Kidney (tissue), 14 donors: Measurements from ENCODE around the gene WDR62. TPM values are rescaled to one million over a fixed set of nuclear protein-coding genes. Genes with fewer than 3 reads are reported as not detected.
A peak's percentile ranks its signal among the peaks of the same experiment; 100 is the strongest.

Experiments used
- DNase-seq, 5 donors: peaks; one replicate each; pipeline ENCODE4 v3.0.0-alpha.2; 2013 to 2020
- FAIRE-seq: peaks from 2 replicates; lab custom pipeline; 2012; peaks lifted over from hg19 to GRCh38; lab: Jason Lieb, UNC
- H3K27ac ChIP-seq, 2 donors: one replicate each; pipeline ENCODE4 v1.7.0; 2013; ENCODE audit warnings: low read depth in 2 of 2, low read length in 2 of 2, inconsistent platforms in 1 of 2
- H3K27me3 ChIP-seq: one replicate; pipeline ENCODE4 v1.7.1; 2013; ENCODE audit warnings: low read length, inconsistent platforms; ENCODE audit not compliant: control insufficient read depth, insufficient read depth
- H3K36me3 ChIP-seq, 3 donors: one replicate each; pipeline versions ENCODE4 v1.7.0 to v1.7.1; 2013; ENCODE audit warnings: low read length in 3 of 3, control low read depth in 1 of 3, inconsistent platforms in 1 of 3; ENCODE audit not compliant: insufficient read depth in 3 of 3, control insufficient read depth in 2 of 3
- H3K4me1 ChIP-seq, 3 donors: one replicate each; pipeline versions ENCODE4 v1.7.0 to v1.7.1; 2013; ENCODE audit warnings: low read length in 3 of 3, inconsistent platforms in 1 of 3, low read depth in 1 of 3; ENCODE audit not compliant: control insufficient read depth in 2 of 3, insufficient read depth in 2 of 3
- H3K4me3 ChIP-seq, 3 donors: one replicate each; pipeline versions ENCODE4 v1.7.0 to v1.8.1; 2013; ENCODE audit warnings: low read length in 3 of 3, control low read depth in 1 of 3, inconsistent platforms in 1 of 3
- H3K9ac ChIP-seq, 3 donors: one replicate each; pipeline versions ENCODE4 v1.7.0 to v1.7.1; 2013; ENCODE audit warnings: low read length in 3 of 3, control low read depth in 1 of 3, inconsistent platforms in 1 of 3
- H3K9me3 ChIP-seq, 3 donors: one replicate each; pipeline versions ENCODE4 v1.7.0 to v1.7.1; 2013; ENCODE audit warnings: low read length in 3 of 3, control low read depth in 1 of 3, inconsistent platforms in 1 of 3; ENCODE audit not compliant: control insufficient read depth in 2 of 3, insufficient read depth in 1 of 3
- CTCF ChIP-seq: IDR thresholded peaks from 3 replicates; pipeline ENCODE4 v1.5.1; 2012; ENCODE audit warnings: mild to moderate bottlenecking, moderate library complexity, borderline replicate concordance; ENCODE audit not compliant: insufficient read depth; ENCODE audit errors: extremely low read depth
- intact Hi-C: fragments of 100-400 bp; cut with DNase I; formaldehyde crosslinking; loops from one replicate; pipeline ENCODE4 v1.11.1; 2022
- polyA plus RNA-seq: library from polyadenylated mRNA; stranded (reverse); fragments of 350-450 nt; fragmentation: Illumina TruSeq; extraction: RNeasy Lipid Tissue Mini Kit (QIAGEN cat#74804); gene quantifications from one replicate; pipeline ENCODE4 v1.2.3, GENCODE V29; 2014; ENCODE audit warnings: low read depth, low replicate concordance; ENCODE audit not compliant: insufficient read depth
- total RNA-seq: library from RNA; stranded (reverse); fragmentation: NEBNext Ultra II Directional; extraction: Animal tissue kit (Norgen Biotek cat#: 25700); gene quantifications from one replicate; pipeline ENCODE4 v1.2.1, GENCODE V29; 2021
- donor health status: control.
- donor health status: control.
- donor health status: control.
- donor health status: control.
- donor health status: control.
- donor health status: DM: yes; HTN: yes; CAD: no.
- donor health status: Normal renal cell carcinoma (clear cell type).

Gene WDR62
- total and polyA plus RNA-seq, 2 donors from 2014 or later: 0.58 to 0.69 TPM

- Histone ChIP-seq H3K4me1 (no peaks in the 10 kb centered on the region), H3K9me3 (no peaks in the 10 kb centered on the region), H3K27me3 (no peaks in the 10 kb centered on the region), H3K36me3 (peaks cover 0 to 18% (median 8%) of the 10 kb centered on the region in 3 donors), H3K9ac (peak within 1 kb of the TSS; percentile 27 to 98 (median 89)), H3K27ac (peak within 1 kb of the TSS; percentile 94 to 95), H3K4me3 (peak within 1 kb of the TSS; percentile 57 to 69 (median 58))
- FAIRE-seq (no peak), DNase-seq (peak; percentile 53 to 90 (median 68))
- intact Hi-C loops: no loop called here
- no peak for TF ChIP-seq CTCF
Measured at GRCh38 chr19:36152352-36153091, 97.8 kb downstream of the WDR62 start, which contains the start of gene COX7A1. TSS of gene COX7A1 (minus strand) at chr19:36152447. CDS start at chr19:36152407, 40 bp downstream.

GRCh38 chr19:36153126-36153525 is 98.4 kb downstream of the WDR62 start:
- no peak for DNase-seq
- peak overlapping the region in 1 of 3 donors; percentile 59 for H3K4me3 ChIP-seq
- intact Hi-C loops: no loop called here
- no peak overlapping the region for H3K9ac ChIP-seq
- no peaks in the 10 kb centered on the region for H3K27me3 ChIP-seq
- H3K36me3 ChIP-seq: peaks cover 0 to 14% (median 3%) of the 10 kb centered on the region in 3 donors
- TF ChIP-seq CTCF: no peak
- H3K9me3 ChIP-seq: no peaks in the 10 kb centered on the region
- peak overlapping the region in 1 of 2 donors; percentile 95 for H3K27ac ChIP-seq
- H3K4me1 ChIP-seq: no peaks in the 10 kb centered on the region
- FAIRE-seq: no peak

Other genes starting within 250 kb of the WDR62 start
- gene PRODH2, start 242.1 kb upstream of the WDR62 start, total RNA-seq: 9.0 TPM
- 409 TPM for gene PRODH2, start 242.1 kb upstream of the WDR62 start, polyA plus RNA-seq
- 0.25 TPM for gene NPHS1, start 202.4 kb upstream of the WDR62 start, total RNA-seq
- 39.7 TPM for gene NPHS1, start 202.4 kb upstream of the WDR62 start, polyA plus RNA-seq
- gene KIRREL2, start 198.0 kb upstream of the WDR62 start, total RNA-seq: not detected
- 0.82 TPM for gene KIRREL2, start 198.0 kb upstream of the WDR62 start, polyA plus RNA-seq
- gene APLP1, start 186.3 kb upstream of the WDR62 start, total RNA-seq: 3.8 TPM
- gene APLP1, start 186.3 kb upstream of the WDR62 start, polyA plus RNA-seq: 13.6 TPM
- 23.9 TPM for gene NFKBID, start 154.4 kb upstream of the WDR62 start, total RNA-seq
- 1.9 TPM for gene NFKBID, start 154.4 kb upstream of the WDR62 start, polyA plus RNA-seq
- gene HCST, start 152.4 kb upstream of the WDR62 start, total RNA-seq: 16.7 TPM
- 10.6 TPM for gene HCST, start 152.4 kb upstream of the WDR62 start, polyA plus RNA-seq
- gene TYROBP, start 146.6 kb upstream of the WDR62 start, total RNA-seq: 77.6 TPM
- 64.2 TPM for gene TYROBP, start 146.6 kb upstream of the WDR62 start, polyA plus RNA-seq
- gene LRFN3, start 118.5 kb upstream of the WDR62 start, total RNA-seq: 9.4 TPM
- 8.2 TPM for gene LRFN3, start 118.5 kb upstream of the WDR62 start, polyA plus RNA-seq
- gene SDHAF1, start 59.7 kb upstream of the WDR62 start, total RNA-seq: 15.0 TPM
- gene SDHAF1, start 59.7 kb upstream of the WDR62 start, polyA plus RNA-seq: 34.3 TPM
- 7.0 TPM for gene SYNE4, start 46.1 kb upstream of the WDR62 start, total RNA-seq
- gene SYNE4, start 46.1 kb upstream of the WDR62 start, polyA plus RNA-seq: 15.7 TPM
- 21.5 TPM for gene ALKBH6, start 40.7 kb upstream of the WDR62 start, total RNA-seq
- 21.7 TPM for gene ALKBH6, start 40.7 kb upstream of the WDR62 start, polyA plus RNA-seq
- 10.3 TPM for gene CLIP3, start 22.0 kb upstream of the WDR62 start, total RNA-seq
- 12.3 TPM for gene CLIP3, start 22.0 kb upstream of the WDR62 start, polyA plus RNA-seq
- 3.7 TPM for gene THAP8, start 612 bp upstream of the WDR62 start, total RNA-seq
- 10.3 TPM for gene THAP8, start 612 bp upstream of the WDR62 start, polyA plus RNA-seq
- gene OVOL3, start 56.2 kb downstream of the WDR62 start, total RNA-seq: not detected
- gene OVOL3, start 56.2 kb downstream of the WDR62 start, polyA plus RNA-seq: not detected
- gene POLR2I, start 60.0 kb downstream of the WDR62 start, total RNA-seq: 59.9 TPM
- 119 TPM for gene POLR2I, start 60.0 kb downstream of the WDR62 start, polyA plus RNA-seq
- gene TBCB, start 60.6 kb downstream of the WDR62 start, total RNA-seq: 144 TPM
- 242 TPM for gene TBCB, start 60.6 kb downstream of the WDR62 start, polyA plus RNA-seq
- 861 TPM for gene CAPNS1, start 85.2 kb downstream of the WDR62 start, total RNA-seq
- 1,098 TPM for gene CAPNS1, start 85.2 kb downstream of the WDR62 start, polyA plus RNA-seq
- 56.2 TPM for gene COX7A1, start 97.5 kb downstream of the WDR62 start, total RNA-seq
- gene COX7A1, start 97.5 kb downstream of the WDR62 start, polyA plus RNA-seq: 199 TPM
- gene ZNF565, start 159.8 kb downstream of the WDR62 start, total RNA-seq: 4.6 TPM
- 1.5 TPM for gene ZNF565, start 159.8 kb downstream of the WDR62 start, polyA plus RNA-seq
- gene ZNF146, start 160.2 kb downstream of the WDR62 start, total RNA-seq: 50.8 TPM
- gene ZNF146, start 160.2 kb downstream of the WDR62 start, polyA plus RNA-seq: 21.0 TPM